HG03280 (cell line): ENCODE results near the gene RYR2.

Experiments
- ATAC-seq: cut with Tn5 transposase; IDR thresholded peaks from one replicate; pipeline ENCODE4 v1.9.1; 2021; ENCODE audit warnings: mild to moderate bottlenecking, moderate library complexity; ENCODE audit not compliant: unreplicated experiment

The RYR2 gene

DNA sequence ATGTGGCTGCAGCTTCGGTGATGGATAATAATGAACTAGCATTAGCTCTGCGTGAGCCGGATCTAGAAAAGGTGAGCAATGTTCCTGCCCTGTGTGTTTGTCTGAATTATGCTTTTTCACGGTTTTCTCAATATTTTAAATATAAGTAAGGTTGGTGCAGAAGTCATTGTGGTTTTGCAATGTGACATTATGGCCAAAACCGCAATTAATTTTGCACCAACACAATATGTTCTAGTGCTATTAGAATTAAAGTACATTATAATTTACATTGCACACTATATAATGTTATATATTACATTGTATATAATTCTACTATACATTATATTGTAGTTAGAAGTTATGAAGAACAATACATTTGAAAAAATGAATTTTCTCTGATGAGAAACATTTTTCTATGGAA, 592.9 kb downstream of the RYR2 start:
- ATAC-seq: no peak

- no peak for ATAC-seq
These were observed 596.6 kb downstream of the RYR2 start for GRCh38 chr1:237638555-237638954.

- no peak for ATAC-seq
These were observed 598.2 kb downstream of the RYR2 start for GRCh38 chr1:237640011-237640671.

DNA sequence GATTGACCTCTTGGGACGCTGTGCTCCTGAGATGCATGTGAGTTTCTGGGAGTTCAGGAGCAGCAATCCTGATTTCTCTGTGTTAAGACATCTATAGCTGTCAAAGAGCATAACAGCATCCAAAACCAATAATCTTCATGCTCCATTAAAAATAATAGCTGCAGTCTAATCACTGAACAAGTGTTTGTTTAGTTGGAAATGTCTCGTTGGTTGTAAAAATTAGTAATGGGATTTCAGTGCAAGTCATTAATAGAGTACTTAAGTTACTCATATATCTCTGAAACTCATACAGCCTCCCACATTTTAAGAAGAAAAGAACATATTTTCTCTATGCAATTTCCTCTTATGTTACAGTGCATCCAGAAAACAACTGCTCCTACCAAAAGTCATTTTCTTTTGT, 599.0 kb downstream of the RYR2 start:
- no peak for ATAC-seq

- ATAC-seq: no peak
These were observed 608.8 kb downstream of the RYR2 start for GRCh38 chr1:237650809-237651208.

DNA sequence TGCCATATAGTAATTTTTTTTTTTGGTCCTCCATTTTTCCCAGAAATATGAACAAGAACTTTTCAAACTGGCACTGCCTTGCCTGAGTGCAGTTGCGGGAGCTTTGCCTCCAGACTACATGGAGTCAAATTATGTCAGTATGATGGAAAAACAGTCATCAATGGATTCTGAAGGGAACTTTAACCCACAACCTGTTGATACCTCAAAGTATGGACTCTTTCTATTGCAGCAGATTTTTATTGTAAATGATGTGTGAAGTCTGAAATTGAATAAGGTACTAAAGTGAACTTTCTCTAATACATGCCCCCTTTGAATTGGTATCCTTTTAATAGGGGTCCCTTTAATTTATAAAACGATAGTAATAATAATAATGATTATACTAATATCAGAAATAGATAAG, 613.8 kb downstream of the RYR2 start:
- no peak for ATAC-seq

DNA sequence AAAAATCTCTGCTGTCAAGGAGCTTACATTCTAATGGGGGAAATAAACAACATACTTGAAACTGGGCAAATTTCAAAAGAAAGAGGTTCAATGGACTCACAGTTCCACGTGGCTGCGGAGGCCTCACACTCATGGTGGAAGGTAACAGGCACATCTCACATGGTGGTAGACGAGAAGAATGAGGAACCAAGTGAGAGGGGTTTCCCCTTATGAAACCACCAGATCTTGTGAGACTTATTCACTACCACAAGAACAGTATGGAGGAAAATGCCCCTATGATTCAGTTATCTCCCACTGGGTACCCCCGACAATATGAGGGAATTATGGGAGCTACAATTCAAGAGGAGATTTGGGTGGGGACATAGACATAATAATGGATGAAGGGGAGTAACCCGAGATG, 622.4 kb downstream of the RYR2 start:
- ATAC-seq: no peak

- no peak for ATAC-seq
These were observed 628.3 kb downstream of the RYR2 start for GRCh38 chr1:237670302-237670701.

GRCh38 chr1:237671262-237671661, 629.3 kb downstream of the RYR2 start:
- ATAC-seq: no peak

DNA sequence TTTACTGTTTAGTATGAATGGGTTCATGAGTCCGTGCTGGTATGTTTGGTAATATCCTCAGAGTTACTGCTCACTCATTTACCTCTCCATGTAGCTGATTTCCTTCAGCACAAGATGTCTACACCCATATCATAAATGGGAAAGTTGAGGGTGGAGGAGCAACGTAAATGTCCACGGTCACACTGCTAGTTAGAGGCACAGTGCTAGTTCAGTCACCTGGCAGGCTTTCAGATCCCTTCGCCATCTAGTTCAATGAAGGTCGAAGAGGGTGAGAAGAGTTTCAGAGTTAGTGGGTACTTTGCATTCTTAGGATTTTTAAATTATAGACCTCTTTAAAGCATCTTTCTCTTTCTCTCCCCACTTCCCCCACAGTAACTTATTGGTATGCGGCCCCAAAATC, 630.0 kb downstream of the RYR2 start:
- ATAC-seq: no peak

DNA sequence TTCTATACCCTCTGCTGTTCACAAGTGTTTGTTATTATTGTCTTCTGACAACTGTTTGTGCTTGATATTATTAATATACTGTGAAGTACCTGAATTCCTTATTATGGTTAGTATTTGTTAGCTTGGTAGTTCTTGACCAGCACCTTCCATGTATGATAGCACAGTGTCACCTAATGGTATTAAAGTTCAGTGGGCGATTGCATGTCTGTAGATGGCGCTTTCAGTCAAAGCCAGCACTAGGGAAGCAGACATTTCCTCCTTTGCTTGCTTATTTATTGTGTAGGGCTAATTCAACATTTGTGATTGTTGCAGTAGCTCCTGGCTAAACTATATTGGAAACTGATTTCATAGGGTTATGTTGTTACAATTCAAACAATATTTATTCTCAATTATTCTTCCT, 630.8 kb downstream of the RYR2 start:
- ATAC-seq: no peak

- ATAC-seq: no peak
These were observed 631.6 kb downstream of the RYR2 start for GRCh38 chr1:237673631-237674030.

- ATAC-seq: no peak
These were observed 636.0 kb downstream of the RYR2 start for GRCh38 chr1:237677979-237678378.

- ATAC-seq: no peak
These were observed 637.7 kb downstream of the RYR2 start for GRCh38 chr1:237679687-237680086.

DNA sequence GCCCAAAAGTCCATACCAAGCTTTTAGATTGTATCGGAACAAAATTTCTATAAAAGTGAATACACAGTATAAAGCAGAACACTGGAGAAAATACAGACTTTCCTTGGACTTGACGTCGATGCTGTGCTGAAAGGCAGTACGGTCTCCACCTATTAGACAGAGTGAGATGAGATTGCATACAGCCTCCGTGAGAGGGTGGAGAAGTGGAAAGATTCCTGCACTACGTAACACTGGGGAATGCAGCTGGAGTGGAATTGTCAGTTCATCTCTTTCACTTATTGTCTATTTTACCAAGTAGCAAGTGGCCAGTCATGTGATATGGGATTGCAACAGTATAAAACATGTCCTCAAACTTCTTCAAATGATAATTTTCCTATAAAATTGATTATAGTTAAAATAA, 639.2 kb downstream of the RYR2 start:
- ATAC-seq: no peak

DNA sequence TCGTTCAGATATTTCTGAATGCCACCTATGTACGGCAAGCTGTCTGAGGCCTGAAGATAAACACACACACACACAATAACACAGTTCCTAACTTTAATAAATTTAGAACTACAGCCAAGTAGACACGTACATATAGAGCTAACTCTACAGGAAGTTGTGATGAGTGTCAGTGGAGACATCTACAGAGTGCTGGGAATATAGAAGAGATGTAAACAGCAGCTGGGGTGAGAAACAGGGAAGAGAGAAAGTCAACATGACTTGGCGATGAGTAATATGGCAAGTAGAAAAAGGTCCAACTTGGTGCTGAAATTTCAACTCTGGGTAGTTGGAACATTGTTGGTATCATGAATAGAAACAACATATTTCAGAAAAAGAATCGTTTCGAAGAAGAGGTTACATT, 642.3 kb downstream of the RYR2 start:
- ATAC-seq: no peak

DNA sequence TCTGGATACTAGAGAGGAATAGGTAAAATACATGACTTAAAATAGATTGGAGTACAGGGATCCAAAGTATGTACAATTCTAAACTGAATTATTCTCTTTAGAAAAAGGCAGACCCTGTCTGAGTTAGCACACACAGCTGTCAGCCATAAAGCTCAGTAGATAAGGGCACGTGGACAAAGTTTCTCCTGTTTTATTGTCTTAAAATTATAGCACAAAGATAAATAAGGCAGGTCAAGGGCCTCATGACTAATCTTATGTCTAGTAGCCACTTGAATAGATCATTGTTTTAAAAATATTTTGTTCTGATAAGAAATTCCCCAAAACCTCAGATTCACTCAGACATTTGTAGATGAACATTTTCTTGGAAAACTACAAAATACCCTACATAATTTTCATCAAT, 643.6 kb downstream of the RYR2 start:
- ATAC-seq: no peak

DNA sequence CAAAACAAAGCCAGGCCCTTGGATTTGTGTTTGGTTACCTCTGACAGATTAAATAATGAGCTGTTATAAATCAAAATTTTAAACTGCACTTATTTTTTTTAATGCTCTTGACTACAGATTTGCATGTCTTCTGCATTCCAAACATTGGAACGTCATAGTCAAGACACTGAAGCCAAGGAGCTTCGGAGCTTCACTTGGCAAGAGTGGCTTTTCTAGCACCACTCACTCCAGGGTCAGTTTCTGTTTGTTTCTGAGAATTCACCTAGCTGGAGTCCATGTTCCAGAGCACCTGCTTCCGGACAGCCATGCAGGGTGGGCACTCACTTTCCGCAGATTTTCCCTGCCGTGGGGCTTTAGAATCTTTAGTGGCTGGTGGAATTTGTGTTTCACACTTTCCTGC, 645.8 kb downstream of the RYR2 start:
- no peak for ATAC-seq

DNA sequence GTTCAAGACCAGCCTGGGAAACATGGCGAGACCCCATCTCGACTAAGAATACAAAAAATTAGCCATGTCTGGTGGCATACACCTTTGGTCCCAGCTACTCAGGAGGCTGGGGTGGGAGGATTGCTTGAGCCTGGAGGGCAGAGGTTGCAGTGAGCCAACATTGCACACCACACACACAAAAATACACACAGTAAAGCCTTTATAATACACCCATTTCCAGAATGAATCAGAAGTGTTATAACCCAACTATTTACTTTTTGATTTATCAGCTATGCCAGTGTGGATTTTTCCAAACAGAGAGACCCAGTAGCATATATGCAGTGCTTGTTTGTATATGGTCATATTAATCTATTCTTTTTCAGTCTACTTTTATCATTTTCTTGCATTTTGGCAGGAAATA, 648.7 kb downstream of the RYR2 start:
- ATAC-seq: no peak

DNA sequence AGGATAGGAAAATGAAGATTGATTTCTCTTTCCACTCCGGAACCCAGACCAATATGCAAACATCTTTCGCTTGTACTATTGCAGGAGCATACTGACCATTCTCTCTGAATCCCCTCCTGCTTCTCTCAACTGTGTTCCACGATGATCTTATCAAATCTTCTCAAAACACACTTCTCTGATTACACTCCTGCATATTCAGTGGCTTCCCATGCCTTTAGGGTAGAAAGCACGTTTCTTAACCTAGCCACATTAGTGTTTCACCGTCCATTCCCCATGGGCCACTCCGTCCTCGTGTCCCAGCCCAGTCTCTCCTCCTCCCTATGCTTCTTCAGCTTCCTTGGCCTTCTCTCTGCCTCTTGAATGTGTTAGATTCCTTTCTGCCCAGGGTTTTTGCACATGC, 650.3 kb downstream of the RYR2 start:
- ATAC-seq: no peak

DNA sequence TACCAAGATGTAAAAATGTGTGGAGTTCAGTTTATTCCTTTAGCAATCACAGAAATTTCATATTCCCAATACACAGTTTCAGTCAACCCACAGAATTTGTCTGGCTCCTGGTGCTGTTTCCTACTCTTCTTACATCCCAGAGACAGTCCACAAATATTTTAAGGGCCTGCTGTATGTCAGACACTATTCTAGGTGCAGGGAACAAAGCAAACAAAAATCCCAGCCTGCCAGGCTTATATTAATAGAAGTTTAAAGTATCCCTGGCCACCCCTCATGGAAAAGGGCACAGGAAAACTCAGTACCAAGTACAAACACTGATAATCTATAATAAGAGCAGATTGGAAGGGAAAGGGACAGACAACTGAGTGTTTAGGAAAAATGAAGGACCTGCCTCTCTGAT, 653.9 kb downstream of the RYR2 start:
- no peak for ATAC-seq

- no peak for ATAC-seq
These were observed 658.2 kb downstream of the RYR2 start for GRCh38 chr1:237700181-237700580.

DNA sequence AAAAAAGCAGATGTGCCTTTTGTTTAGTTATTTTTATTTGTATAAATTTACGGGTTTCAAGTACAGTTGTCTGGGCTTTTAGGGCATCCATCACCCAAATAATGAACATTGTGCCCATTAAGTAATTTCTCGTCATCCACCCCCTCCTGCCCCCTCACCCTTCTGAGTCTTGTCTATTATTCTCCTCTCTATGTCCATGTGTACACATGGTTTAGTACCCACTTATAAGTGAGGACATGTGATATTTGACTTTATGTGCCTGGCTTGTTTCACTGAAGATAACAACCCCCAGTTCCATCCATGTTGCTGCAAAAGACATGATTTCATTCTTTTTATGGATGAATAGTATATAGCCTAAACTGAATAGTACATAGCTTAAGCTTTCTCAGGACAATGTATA, 659.5 kb downstream of the RYR2 start:
- ATAC-seq: no peak

DNA sequence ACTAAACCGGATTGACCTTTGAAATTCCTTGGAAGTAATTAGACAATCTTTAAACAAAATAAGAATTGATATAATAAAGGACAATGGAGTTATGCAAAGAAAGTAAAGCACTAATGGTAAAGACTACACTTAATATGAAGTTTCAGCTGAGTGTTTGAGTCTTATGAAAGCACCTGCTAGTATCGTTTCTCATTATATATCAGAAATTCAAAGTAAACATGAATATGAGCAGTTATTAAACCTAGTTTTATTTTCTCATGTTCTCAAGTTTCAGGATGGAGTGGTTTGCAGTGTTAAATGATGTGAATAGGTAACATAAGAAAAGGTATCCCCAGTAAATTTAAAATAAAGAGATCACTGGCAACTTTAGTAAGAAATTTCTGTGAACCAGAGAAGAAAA, 660.2 kb downstream of the RYR2 start:
- no peak for ATAC-seq
